DOHH2 (cell line): ENCODE measurements around the gene KRT74.

Source experiments
- H3F3A ChIP-seq: fragments of 200-600 bp; sonication (generic), shearing (Covaris generic); 2 replicates; pipeline ENCODE4 v1.6.0; 2016; ENCODE audit warnings: antibody characterized with exemption, mild to moderate bottlenecking; ENCODE audit not compliant: control insufficient read depth, insufficient read depth
- H3K27ac ChIP-seq: fragments of 200-600 bp; sonication (generic); 2 replicates; pipeline ENCODE4 v1.5.1; 2014; ENCODE audit warnings: low read depth, mild to moderate bottlenecking, low read length, moderate library complexity
- H3K27me3 ChIP-seq: fragments of 200-600 bp; sonication (generic); 2 replicates; pipeline ENCODE4 v1.6.1; 2014; ENCODE audit warnings: mild to moderate bottlenecking, low read length, mixed read lengths; ENCODE audit not compliant: control insufficient read depth
- H3K36me3 ChIP-seq: fragments of 200-600 bp; sonication (generic); 2 replicates; pipeline ENCODE4 v1.6.1; 2014; ENCODE audit warnings: mild to moderate bottlenecking, low read length, moderate library complexity, mixed read lengths; ENCODE audit not compliant: control insufficient read depth
- H3K4me1 ChIP-seq: fragments of 200-600 bp; sonication (generic); 2 replicates; pipeline ENCODE4 v1.6.1; 2014; ENCODE audit warnings: mild to moderate bottlenecking, low read length, mixed read lengths; ENCODE audit not compliant: control insufficient read depth
- H3K4me2 ChIP-seq: fragments of 200-600 bp; sonication (generic); 2 replicates; pipeline ENCODE4 v1.6.0; 2014; ENCODE audit warnings: mild to moderate bottlenecking, low read length, moderate library complexity
- H3K4me3 ChIP-seq: fragments of 200-600 bp; sonication (generic); 2 replicates; pipeline ENCODE4 v1.5.1; 2014; ENCODE audit warnings: mild to moderate bottlenecking, low read length, mixed read lengths
- H3K79me2 ChIP-seq: fragments of 200-600 bp; sonication (generic); 2 replicates; pipeline ENCODE4 v1.6.1; 2014; ENCODE audit warnings: mild to moderate bottlenecking, low read length, mixed read lengths; ENCODE audit not compliant: control insufficient read depth
- H3K9me2 ChIP-seq: fragments of 200-600 bp; sonication (generic); replicated peaks from 2 replicates; pipeline ENCODE4 v1.6.1; 2014; ENCODE audit warnings: mild to moderate bottlenecking, low read length, mixed read lengths; ENCODE audit not compliant: control insufficient read depth
- H3K9me3 ChIP-seq: fragments of 200-600 bp; sonication (generic); 2 replicates; pipeline ENCODE4 v1.6.1; 2014; ENCODE audit warnings: antibody characterized with exemption, low read length, mixed read lengths; ENCODE audit not compliant: control insufficient read depth, insufficient read depth
- H4K20me1 ChIP-seq: fragments of 200-600 bp; sonication (generic); 2 replicates; pipeline ENCODE4 v1.6.0; 2014; ENCODE audit warnings: low read depth, mild to moderate bottlenecking, antibody characterized with exemption, low read length, moderate library complexity; ENCODE audit not compliant: control insufficient read depth, insufficient read depth
- CTCF ChIP-seq: fragments of 200-600 bp; sonication (generic); IDR thresholded peaks from one replicate; pipeline ENCODE4 v1.5.1; 2014; ENCODE audit warnings: antibody characterized with exemption, mild to moderate bottlenecking, low read depth, low read length; ENCODE audit not compliant: poor library complexity, severe bottlenecking
- EZH2phosphoT487 ChIP-seq: fragments of 200-600 bp; sonication (generic); IDR thresholded peaks from 2 replicates; pipeline ENCODE4 v1.6.1; 2017; ENCODE audit warnings: borderline replicate concordance, mild to moderate bottlenecking, antibody characterized with exemption, low read length, moderate library complexity, mixed read lengths

The KRT74 gene

DNA sequence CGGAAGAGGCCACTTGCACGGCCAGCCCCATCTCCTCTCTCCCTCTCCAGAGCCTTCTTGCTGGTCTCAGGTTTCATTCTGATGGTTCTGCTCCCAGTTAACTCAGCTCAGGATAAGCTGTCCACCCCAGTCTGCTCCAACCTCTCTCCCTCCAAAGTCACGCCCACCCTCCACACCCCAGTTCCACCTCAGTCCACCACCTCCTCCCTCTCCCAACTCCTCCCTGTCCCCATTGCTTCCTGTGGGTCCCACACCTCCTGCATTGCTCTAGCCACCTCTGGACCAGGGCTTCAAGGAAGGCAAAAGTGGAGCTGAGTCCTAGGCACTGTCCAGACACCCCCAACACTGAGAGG, 33.8 kb downstream of the KRT74 start:
- H3K9me2 ChIP-seq: no peaks in the 10 kb centered on the region
- H3K36me3 ChIP-seq: no peaks in the 10 kb centered on the region
- H3K27me3 ChIP-seq: no peaks in the 10 kb centered on the region
- no peaks in the 10 kb centered on the region for H3K9me3 ChIP-seq
- no peaks in the 10 kb centered on the region for H4K20me1 ChIP-seq
- no peak overlapping the region for H3K4me2 ChIP-seq
- H3K27ac ChIP-seq: no peak overlapping the region
- no peak for TF ChIP-seq EZH2phosphoT487
- TF ChIP-seq CTCF: no peak
- H3K79me2 ChIP-seq: no peaks in the 10 kb centered on the region
- H3K4me1 ChIP-seq: no peaks in the 10 kb centered on the region
- no peak overlapping the region for H3K4me3 ChIP-seq
- H3F3A ChIP-seq: no peaks in the 10 kb centered on the region

- H3F3A ChIP-seq: no peaks in the 10 kb centered on the region
- H3K4me1 ChIP-seq: no peaks in the 10 kb centered on the region
- H3K9me2 ChIP-seq: no peaks in the 10 kb centered on the region
- no peak overlapping the region for H3K4me3 ChIP-seq
- no peak overlapping the region for H3K4me2 ChIP-seq
- no peaks in the 10 kb centered on the region for H3K79me2 ChIP-seq
- H4K20me1 ChIP-seq: no peaks in the 10 kb centered on the region
- H3K27ac ChIP-seq: no peak overlapping the region
- TF ChIP-seq EZH2phosphoT487: no peak
- TF ChIP-seq CTCF: no peak
- no peaks in the 10 kb centered on the region for H3K27me3 ChIP-seq
- H3K36me3 ChIP-seq: no peaks in the 10 kb centered on the region
- H3K9me3 ChIP-seq: no peaks in the 10 kb centered on the region
Measured at GRCh38 chr12:52539083-52539820, 34.4 kb downstream of the KRT74 start.

GRCh38 chr12:52537101-52537500, 36.5 kb downstream of the KRT74 start:
- Histone ChIP-seq H4K20me1 (no peaks in the 10 kb centered on the region), H3K27ac (no peak overlapping the region), H3F3A (no peaks in the 10 kb centered on the region), H3K4me3 (no peak overlapping the region), H3K27me3 (no peaks in the 10 kb centered on the region), H3K4me1 (no peaks in the 10 kb centered on the region), H3K4me2 (no peak overlapping the region), H3K9me3 (no peaks in the 10 kb centered on the region), H3K9me2 (no peaks in the 10 kb centered on the region), H3K36me3 (no peaks in the 10 kb centered on the region), H3K79me2 (no peaks in the 10 kb centered on the region)
- TF ChIP-seq CTCF (no peak), EZH2phosphoT487 (no peak)
